GM19025 (cell line): Measurements from ENCODE around the gene ALKBH6.
"Not testable (repeated sequence)": the region's sequence is repeated elsewhere in the genome, so short reads cannot be mapped to it uniquely, and the experiment has no call there.

ENCODE experiments used
- ATAC-seq: cut with Tn5 transposase; IDR thresholded peaks from one replicate; pipeline ENCODE4 v1.9.1; 2021; ENCODE audit warnings: mild to moderate bottlenecking, low read depth, moderate library complexity; ENCODE audit not compliant: unreplicated experiment

Gene ALKBH6

GRCh38 chr19:35993923-35994598 lies 20.0 kb downstream of the ALKBH6 start:
- ATAC-seq: no peak

- ATAC-seq: no peak
Observed at GRCh38 chr19:35992907-35993765, 20.9 kb downstream of the ALKBH6 start.

GRCh38 chr19:35991731-35992450 lies 22.1 kb downstream of the ALKBH6 start:
- no peak for ATAC-seq

GRCh38 chr19:35990771-35991730 lies 23.0 kb downstream of the ALKBH6 start:
- no peak for ATAC-seq

- ATAC-seq: no peak
Observed at GRCh38 chr19:35990156-35990555, 23.9 kb downstream of the ALKBH6 start.

GRCh38 chr19:35988824-35989223 lies 25.2 kb downstream of the ALKBH6 start:
- no peak for ATAC-seq

- no peak for ATAC-seq
Observed at GRCh38 chr19:35987571-35987896, 26.5 kb downstream of the ALKBH6 start.

GRCh38 chr19:35986664-35987570 lies 27.1 kb downstream of the ALKBH6 start:
- ATAC-seq: no peak

- ATAC-seq: no peak
Observed at GRCh38 chr19:35986111-35986510, 27.9 kb downstream of the ALKBH6 start.

GRCh38 chr19:35983177-35983576 lies 30.8 kb downstream of the ALKBH6 start:
- no peak for ATAC-seq

GRCh38 chr19:35980997-35981396 lies 33.0 kb downstream of the ALKBH6 start:
- not testable (repeated sequence) for ATAC-seq

- ATAC-seq: no peak
Observed at GRCh38 chr19:35978832-35979365, 35.1 kb downstream of the ALKBH6 start.

GRCh38 chr19:35978271-35978670 lies 35.7 kb downstream of the ALKBH6 start:
- no peak for ATAC-seq

GRCh38 chr19:35977446-35978222 lies 36.4 kb downstream of the ALKBH6 start:
- no peak for ATAC-seq

GRCh38 chr19:35975608-35976214 lies 38.3 kb downstream of the ALKBH6 start:
- no peak for ATAC-seq

GRCh38 chr19:35973487-35973886 lies 40.5 kb downstream of the ALKBH6 start:
- ATAC-seq: no peak

- no peak for ATAC-seq
Observed at GRCh38 chr19:35966771-35967170, 47.2 kb downstream of the ALKBH6 start.

GRCh38 chr19:35963514-35963913 lies 50.5 kb downstream of the ALKBH6 start:
- ATAC-seq: no peak
